Right lobe of liver (tissue), 6 donors: ENCODE data around the gene SEC24B. TPM values are rescaled to one million over a fixed set of nuclear protein-coding genes. Genes with fewer than 3 reads are reported as not detected.

ENCODE experiments used
- ATAC-seq, 4 donors: fragments of 200-7000 bp; cut with Tn5 transposase; one replicate each; pipeline ENCODE4 v1.9.1; 2020; ENCODE audit warnings: mild to moderate bottlenecking in 4 of 4, moderate library complexity in 4 of 4
- DNase-seq, 3 donors: peaks; one replicate each; pipeline ENCODE4 v3.0.0-alpha.2; 2020
- H3K27ac ChIP-seq, 3 donors: fragments of 200-600 bp; one replicate each; pipeline ENCODE4 v1.8.0; 2022
- H3K27me3 ChIP-seq, 2 donors: fragments of 200-600 bp; one replicate each; pipeline ENCODE4 v1.8.0; 2022
- H3K36me3 ChIP-seq, 4 donors: fragments of 200-600 bp; sonication (generic) in 1 of 4; one replicate each; pipeline versions ENCODE4 v1.5.1 to v1.8.0; 2017 to 2022; ENCODE audit warnings: control low read depth in 1 of 4
- H3K4me1 ChIP-seq, 4 donors: fragments of 200-600 bp; sonication (generic) in 1 of 4; one replicate each; pipeline versions ENCODE4 v1.5.1 to v1.8.0; 2017 to 2022; ENCODE audit warnings: control low read depth in 1 of 4
- H3K4me3 ChIP-seq, 3 donors: fragments of 200-600 bp; one replicate each; pipeline ENCODE4 v1.8.0; 2022
- H3K9me3 ChIP-seq, 4 donors: fragments of 200-600 bp; sonication (generic) in 1 of 4; one replicate each; pipeline versions ENCODE4 v1.5.1 to v1.8.0; 2017 to 2022; ENCODE audit warnings: control low read depth in 1 of 4
- POLR2A ChIP-seq: fragments of 450-650 bp; IDR thresholded peaks from one replicate; pipeline ENCODE4 v1.6.1; 2017; ENCODE audit warnings: antibody characterized with exemption, mild to moderate bottlenecking
- WGBS: methylation state at CpG from one replicate; pipeline ENCODE4 v1.1.6; 2018; ENCODE audit warnings: low coverage, low lambda C conversion rate; ENCODE audit not compliant: insufficient coverage; ENCODE audit errors: missing lambda C conversion rate; 5-methylcytosine and 5-hydroxymethylcytosine counted together
- intact Hi-C, 2 donors: fragments of 100-400 bp; cut with DNase I; formaldehyde crosslinking; loops; one replicate each; pipeline versions ENCODE4 v1.11.2 to v1.14.1; 2022
- total RNA-seq, 6 experiments: library from RNA; depleted of rRNA in 2 of 6; stranded (reverse); fragments of >200 nt in 2 of 6; fragmentation: NEBNext Ultra II Directional in 3 of 6; extraction: Animal tissue kit (Norgen Biotek cat#: 25700) in 3 of 6; gene quantifications; one replicate each; pipeline versions ENCODE4 v1.1.0 to v1.2.4, GENCODE V29; 2016 to 2023
- TF ChIP-seq, protein P1 (sequence below), 4 donors: fragments of 200-600 bp in 3 of 4; fragments of 450-650 bp in 1 of 4; IDR thresholded peaks; one replicate each; pipeline versions ENCODE4 v1.5.1 to v1.8.0; 2016 to 2022; ENCODE audit warnings: antibody characterized with exemption in 4 of 4, mild to moderate bottlenecking in 2 of 4
- donor health status: DM: no; HTN: yes; CAD: no.
- donor health status: DM: no; HTN: no; CAD: no.
- donor health status: DM: no; HTN: no; CAD: no.
- donor health status: DM: no; HTN: yes; CAD: no.
- donor health status: DM: no; HTN: yes; CAD: no.

SEC24B gene
- total RNA-seq, 6 experiments from 2014 or later, result 22.1 to 55.0 (median 27.1) TPM

DNA sequence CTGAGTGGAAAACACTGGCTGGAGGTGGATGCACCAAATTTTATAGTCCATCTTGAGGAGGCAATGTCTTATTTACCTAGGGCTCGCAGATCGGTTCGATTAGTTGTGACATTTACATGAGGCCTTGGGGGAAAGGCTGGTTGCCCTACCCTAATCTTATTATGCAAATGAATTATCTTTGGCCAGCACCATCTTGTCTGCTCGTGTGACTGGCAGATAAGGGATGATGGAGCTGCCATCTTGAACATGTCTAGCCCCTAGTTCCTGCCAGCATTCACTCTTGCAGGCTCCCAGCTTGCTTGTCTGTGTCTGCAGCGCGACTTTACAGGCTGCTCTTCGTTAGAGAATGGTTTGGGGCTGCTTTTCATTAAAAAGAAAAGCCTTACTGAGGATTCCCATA lies 61.9 kb downstream of the SEC24B start:
- whole genome bisulfite sequencing, result 94% methylated on average over 3 of the region's 7 CpGs
- intact Hi-C loops, result no loop called here
- H3K27ac ChIP-seq, result no peak overlapping the region
- no peak for ATAC-seq
- H3K36me3 ChIP-seq, result peaks cover 6 to 63% (median 20%) of the 10 kb centered on the region in 4 donors
- H3K4me1 ChIP-seq, result peaks cover 0 to 8% (median 0%) of the 10 kb centered on the region in 4 donors
- no peak overlapping the region for H3K4me3 ChIP-seq
- H3K9me3 ChIP-seq, result no peaks in the 10 kb centered on the region
- DNase-seq, result no peak
- H3K27me3 ChIP-seq, result no peaks in the 10 kb centered on the region
- TF ChIP-seq POLR2A, result no peak
- TF ChIP-seq, protein P1, sequence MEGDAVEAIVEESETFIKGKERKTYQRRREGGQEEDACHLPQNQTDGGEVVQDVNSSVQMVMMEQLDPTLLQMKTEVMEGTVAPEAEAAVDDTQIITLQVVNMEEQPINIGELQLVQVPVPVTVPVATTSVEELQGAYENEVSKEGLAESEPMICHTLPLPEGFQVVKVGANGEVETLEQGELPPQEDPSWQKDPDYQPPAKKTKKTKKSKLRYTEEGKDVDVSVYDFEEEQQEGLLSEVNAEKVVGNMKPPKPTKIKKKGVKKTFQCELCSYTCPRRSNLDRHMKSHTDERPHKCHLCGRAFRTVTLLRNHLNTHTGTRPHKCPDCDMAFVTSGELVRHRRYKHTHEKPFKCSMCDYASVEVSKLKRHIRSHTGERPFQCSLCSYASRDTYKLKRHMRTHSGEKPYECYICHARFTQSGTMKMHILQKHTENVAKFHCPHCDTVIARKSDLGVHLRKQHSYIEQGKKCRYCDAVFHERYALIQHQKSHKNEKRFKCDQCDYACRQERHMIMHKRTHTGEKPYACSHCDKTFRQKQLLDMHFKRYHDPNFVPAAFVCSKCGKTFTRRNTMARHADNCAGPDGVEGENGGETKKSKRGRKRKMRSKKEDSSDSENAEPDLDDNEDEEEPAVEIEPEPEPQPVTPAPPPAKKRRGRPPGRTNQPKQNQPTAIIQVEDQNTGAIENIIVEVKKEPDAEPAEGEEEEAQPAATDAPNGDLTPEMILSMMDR (IDR thresholded peaks at IDR 0.05), result no peak

DNA sequence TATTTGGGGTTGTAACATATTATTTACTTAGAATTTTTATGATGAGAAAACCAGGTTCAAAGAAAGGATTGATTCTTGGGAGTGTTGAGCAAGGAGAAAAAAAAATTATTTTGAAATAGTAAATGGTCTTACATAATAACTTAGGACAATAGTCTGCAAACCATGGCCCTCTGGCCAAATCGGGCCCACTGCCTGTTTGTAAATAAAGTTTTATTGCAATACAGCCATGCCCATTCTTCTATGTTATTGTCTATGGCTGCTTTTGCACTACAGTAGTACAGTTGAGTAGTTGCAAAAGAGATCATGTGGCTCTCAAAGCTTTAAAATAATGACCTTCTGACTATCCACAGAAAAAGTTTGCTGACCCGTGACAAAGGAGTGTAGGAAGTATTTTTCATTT lies 63.3 kb downstream of the SEC24B start:
- Histone ChIP-seq H3K36me3 (peaks cover 6 to 66% (median 26%) of the 10 kb centered on the region in 4 donors), H3K27ac (no peak overlapping the region), H3K4me1 (peaks cover 0 to 8% (median 0%) of the 10 kb centered on the region in 4 donors), H3K9me3 (no peaks in the 10 kb centered on the region), H3K4me3 (no peak overlapping the region), H3K27me3 (no peaks in the 10 kb centered on the region)
- no peak for DNase-seq
- WGBS, result 68% methylated on average over 2 of the region's 2 CpGs
- ATAC-seq, result peak in 2 of 4 donors; percentile 20 to 29
- TF ChIP-seq, protein P1 (IDR thresholded peaks at IDR 0.05), result no peak
- no peak for TF ChIP-seq POLR2A
- intact Hi-C loops, result no loop called here

DNA sequence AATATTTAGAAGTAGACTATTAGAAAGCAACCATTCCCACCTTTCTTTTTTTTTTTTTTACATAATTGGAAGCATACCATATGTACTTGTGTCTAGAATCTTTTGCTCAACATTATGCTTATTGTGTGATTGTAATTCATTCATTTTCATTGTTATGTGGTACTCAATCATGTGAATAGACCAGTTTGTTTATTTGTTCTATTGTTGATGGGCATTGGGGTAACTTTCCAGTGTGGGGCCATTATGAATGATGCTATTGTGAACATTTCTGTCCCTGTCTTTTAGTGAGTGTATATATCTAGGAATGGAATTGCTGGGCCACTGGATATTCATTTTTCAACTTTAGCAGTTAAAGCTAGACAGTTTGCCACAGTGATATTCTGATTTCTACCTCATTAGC lies 63.9 kb downstream of the SEC24B start:
- no peak for TF ChIP-seq POLR2A
- TF ChIP-seq, protein P1 (IDR thresholded peaks at IDR 0.05), result no peak
- Histone ChIP-seq H3K4me3 (no peak overlapping the region), H3K36me3 (peaks cover 6 to 66% (median 24%) of the 10 kb centered on the region in 4 donors), H3K27me3 (no peaks in the 10 kb centered on the region), H3K27ac (no peak overlapping the region), H3K9me3 (no peaks in the 10 kb centered on the region), H3K4me1 (peaks cover 0 to 8% (median 0%) of the 10 kb centered on the region in 4 donors)
- ATAC-seq, result no peak
- intact Hi-C loops, result no loop called here
- no peak for DNase-seq

DNA sequence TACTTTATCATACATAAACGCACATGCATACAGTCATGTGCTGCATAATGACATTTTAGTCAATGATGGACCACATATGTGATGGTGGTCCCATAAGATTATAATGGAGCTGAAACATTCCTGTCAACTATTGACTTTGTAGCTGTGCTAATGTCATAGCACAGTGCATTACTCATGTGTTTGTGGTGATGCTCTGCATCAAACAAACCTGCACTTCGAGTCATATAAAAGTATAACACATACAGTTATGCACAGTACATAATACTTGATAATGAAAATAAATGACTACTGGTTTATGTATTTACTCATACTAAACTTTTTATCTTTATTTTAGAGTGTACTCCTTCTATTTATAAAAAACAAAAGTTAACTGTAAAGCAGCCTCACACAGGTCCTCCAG lies 65.9 kb downstream of the SEC24B start:
- Histone ChIP-seq H3K27me3 (no peaks in the 10 kb centered on the region), H3K27ac (no peak overlapping the region), H3K36me3 (peaks cover 6 to 67% (median 24%) of the 10 kb centered on the region in 4 donors), H3K4me1 (peaks cover 0 to 8% (median 0%) of the 10 kb centered on the region in 4 donors), H3K4me3 (no peak overlapping the region), H3K9me3 (no peaks in the 10 kb centered on the region)
- TF ChIP-seq POLR2A, result no peak
- TF ChIP-seq, protein P1 (IDR thresholded peaks at IDR 0.05), result no peak
- WGBS, result 62% methylated on average over 2 of the region's 2 CpGs
- ATAC-seq, result peak in 1 of 4 donors; percentile 23
- intact Hi-C loops, result no loop called here
- DNase-seq, result no peak

DNA sequence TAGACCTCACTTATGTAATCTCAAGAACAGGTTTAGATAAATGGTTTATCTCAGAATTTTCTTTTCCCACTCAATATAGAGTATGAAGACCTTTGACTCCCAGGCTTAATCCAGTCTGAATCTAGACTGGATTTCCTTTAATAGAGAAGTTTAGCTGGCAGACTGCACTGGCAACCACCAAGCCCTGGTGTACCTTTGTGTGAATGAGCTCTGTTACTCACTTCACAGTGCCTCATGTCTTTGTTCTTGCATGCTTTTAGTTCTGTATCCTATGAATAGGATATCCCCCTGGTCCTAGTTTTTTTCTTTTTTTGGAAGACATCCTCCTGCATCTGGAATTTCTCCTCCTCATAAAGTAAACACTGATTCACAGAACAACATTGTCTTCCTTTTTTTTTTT lies 73.3 kb downstream of the SEC24B start:
- Histone ChIP-seq H3K4me3 (no peak overlapping the region), H3K27me3 (no peaks in the 10 kb centered on the region), H3K36me3 (peaks cover 0 to 25% (median 1%) of the 10 kb centered on the region in 4 donors), H3K4me1 (peaks cover 0 to 23% (median 11%) of the 10 kb centered on the region in 4 donors), H3K9me3 (no peaks in the 10 kb centered on the region), H3K27ac (no peak overlapping the region)
- DNase-seq (no peak), ATAC-seq (peak in 3 of 4 donors; percentile 13 to 55 (median 28))
- no peak for TF ChIP-seq POLR2A
- TF ChIP-seq, protein P1 (IDR thresholded peaks at IDR 0.05), result no peak
- intact Hi-C loops, result no loop called here
